ENCODE measurements around the gene MAD1L1.

Gene MAD1L1

DNA sequence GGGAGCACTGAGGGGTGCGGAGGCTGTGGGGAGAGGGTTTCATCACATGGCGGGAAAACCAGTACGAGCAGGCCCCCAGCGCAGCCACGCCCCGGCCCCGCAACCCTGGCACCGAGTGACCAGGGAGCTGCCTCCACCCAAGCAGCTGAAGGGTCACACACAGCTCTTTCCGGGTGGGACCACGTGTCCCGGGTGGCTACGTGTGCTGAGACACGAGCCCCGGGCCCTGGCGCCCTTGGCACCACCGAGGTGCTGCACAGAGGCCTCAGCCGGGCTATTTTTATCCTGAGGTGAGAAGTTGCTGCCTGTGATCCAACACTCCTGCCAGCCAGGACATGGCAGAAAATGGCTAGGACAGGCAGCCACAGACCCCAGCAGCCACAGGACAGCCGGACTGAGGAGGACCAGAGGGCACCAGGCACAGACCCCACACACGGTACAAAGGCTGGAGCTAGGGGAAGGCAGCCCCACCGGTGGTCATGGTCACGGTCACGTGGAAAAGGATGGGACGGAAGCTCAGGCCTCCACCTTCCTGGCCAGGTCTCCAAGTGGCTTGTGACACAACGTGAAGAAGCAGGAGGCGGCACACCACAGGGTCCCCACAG, 223.7 kb downstream of the MAD1L1 start:
- in situ Hi-C loops (cut with MboI; ENCODE audit: low sequenced_read_pairs) = no loop called here

GRCh38 chr7:2008101-2008935, 224.4 kb downstream of the MAD1L1 start:
- in situ Hi-C loops (cut with MboI; ENCODE audit: low sequenced_read_pairs) = no loop called here

GRCh38 chr7:2007551-2007950, 225.2 kb downstream of the MAD1L1 start:
- in situ Hi-C loops (cut with MboI; ENCODE audit: low sequenced_read_pairs) = no loop called here

- in situ Hi-C loops (cut with MboI; ENCODE audit: low sequenced_read_pairs) = no loop called here
Measured at GRCh38 chr7:2006921-2007381, 225.8 kb downstream of the MAD1L1 start.

DNA sequence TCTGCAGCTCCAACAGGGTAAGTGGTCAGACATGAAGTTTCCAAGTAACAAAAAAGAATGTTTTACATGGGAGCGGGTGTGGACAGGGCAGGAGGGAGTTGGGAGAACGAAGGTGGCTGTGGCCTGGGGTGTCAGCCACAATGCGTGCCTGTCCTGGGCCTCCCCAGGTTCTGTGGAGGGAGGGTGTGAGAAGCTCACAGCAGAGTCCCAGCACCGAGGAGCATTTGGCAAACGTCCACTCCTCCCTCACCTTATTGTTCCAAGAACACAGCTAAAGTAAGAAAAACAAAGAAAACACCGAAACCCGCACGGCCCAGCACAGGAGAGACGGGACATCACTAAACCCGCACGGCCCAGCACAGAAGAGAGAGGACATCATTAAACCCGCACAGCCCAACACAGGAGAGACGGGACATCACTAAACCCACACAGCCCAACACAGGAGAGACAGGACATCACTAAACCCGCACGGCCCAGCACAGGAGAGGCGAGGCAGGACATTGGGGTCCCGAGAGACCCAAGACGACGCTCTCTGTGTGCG, 226.4 kb downstream of the MAD1L1 start:
- in situ Hi-C loops (cut with MboI; ENCODE audit: low sequenced_read_pairs) = no loop called here

GRCh38 chr7:2005786-2006185, 227.0 kb downstream of the MAD1L1 start:
- in situ Hi-C loops (cut with MboI; ENCODE audit: low sequenced_read_pairs) = no loop called here

- in situ Hi-C loops (cut with MboI; ENCODE audit: low sequenced_read_pairs) = no loop called here
Measured at GRCh38 chr7:2004841-2005725, 227.7 kb downstream of the MAD1L1 start.

- in situ Hi-C loops (cut with MboI; ENCODE audit: low sequenced_read_pairs) = no loop called here
Measured at GRCh38 chr7:2003931-2004812, 228.6 kb downstream of the MAD1L1 start.

DNA sequence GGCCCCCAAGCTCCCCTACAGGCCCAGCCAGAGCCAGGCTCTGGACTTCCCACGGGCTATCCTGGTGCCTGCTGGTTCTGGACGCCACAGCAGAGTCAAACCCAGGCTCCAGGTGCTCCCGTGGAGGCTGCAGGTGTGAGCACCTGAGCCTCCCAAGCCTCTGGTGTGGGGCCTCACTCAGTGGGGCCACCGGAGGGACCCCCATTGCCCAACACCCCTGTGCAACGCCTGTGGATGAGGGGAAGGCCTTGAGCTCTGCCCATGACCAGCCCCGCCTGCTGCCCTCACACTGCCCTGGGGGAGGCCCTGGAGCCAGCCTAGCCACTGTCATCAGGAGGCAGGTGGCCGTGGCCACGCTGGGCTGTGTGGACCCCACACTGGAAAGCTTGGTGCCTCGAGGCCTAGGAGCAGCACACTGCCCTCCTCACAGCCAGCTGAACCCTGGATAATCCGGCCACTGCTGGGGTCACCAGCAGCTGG, 229.3 kb downstream of the MAD1L1 start:
- in situ Hi-C loops (cut with MboI; ENCODE audit: low sequenced_read_pairs) = no loop called here

- in situ Hi-C loops (cut with MboI; ENCODE audit: low sequenced_read_pairs) = no loop called here
Measured at GRCh38 chr7:2002561-2003450, 229.9 kb downstream of the MAD1L1 start.

DNA sequence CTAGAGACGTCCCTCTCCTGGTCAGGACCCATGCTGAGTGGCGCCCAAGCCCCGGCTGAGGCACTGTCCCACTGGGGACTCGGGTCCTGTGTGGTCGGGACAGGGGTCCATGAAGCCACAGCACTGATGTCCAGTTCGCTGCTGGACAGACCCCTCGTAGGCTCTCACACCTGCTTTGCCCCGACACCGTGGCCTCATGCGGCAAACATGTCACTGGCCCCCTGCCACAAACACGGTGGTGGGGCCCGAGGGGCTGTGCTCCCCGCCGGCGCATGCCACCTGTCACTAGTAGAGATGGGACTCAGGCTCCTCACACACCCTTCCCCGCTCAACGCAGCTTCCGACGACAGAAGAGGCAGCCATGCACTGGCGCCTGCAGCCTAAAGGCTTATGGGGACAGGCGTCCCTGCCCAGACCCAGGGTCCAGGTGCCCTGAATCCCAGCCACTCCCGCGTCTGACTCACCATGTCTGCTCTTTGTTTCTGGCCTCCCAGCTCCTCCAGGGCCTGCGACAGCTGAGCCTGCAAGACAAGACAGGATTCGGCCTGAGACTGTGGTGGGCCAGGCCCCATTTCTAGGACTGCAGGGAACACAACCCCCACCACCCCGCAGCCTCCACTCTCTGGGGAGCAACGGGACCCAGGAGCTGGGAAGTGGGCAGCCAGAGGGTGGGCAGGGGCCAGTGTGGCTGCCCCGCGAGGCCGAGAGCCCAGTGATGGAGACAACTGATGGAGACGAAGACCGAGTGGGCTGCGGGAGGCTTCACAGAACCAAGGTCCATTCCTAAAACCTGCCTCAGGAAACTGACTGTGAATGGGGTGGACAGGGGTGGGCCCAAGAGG, 230.9 kb downstream of the MAD1L1 start:
- in situ Hi-C loops (cut with MboI; ENCODE audit: low sequenced_read_pairs) = no loop called here

DNA sequence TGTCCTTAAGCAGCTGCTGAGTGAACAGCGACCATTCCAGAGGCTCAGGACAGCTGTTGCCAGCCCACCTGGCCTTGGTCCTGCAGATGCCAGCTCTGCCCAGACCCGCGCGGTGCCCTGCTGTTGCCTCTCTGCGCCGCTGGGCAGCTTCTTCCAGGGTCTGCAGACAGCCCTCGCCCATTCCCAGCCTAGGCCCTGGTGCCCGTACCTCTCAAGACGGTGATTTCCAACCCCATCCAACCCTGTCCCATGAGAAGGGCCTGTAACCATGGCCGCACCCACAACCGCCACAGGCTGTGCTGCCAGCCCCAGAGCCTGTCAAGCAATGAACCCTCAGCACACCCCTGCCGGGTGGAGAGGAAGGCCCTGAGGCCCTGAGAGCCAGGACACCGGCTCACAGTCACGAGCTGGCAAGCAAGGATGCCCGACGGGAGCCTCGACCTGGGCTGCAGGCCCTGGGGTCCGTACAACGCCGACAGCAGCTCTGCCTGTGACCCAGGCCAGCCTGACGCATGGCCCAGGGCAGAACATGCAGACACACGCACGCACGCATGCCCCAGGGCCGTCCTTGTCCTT, 231.9 kb downstream of the MAD1L1 start:
- in situ Hi-C loops (cut with MboI; ENCODE audit: low sequenced_read_pairs) = no loop called here

- in situ Hi-C loops (cut with MboI; ENCODE audit: low sequenced_read_pairs) = no loop called here
Measured at GRCh38 chr7:2000153-2000687, 232.5 kb downstream of the MAD1L1 start.

DNA sequence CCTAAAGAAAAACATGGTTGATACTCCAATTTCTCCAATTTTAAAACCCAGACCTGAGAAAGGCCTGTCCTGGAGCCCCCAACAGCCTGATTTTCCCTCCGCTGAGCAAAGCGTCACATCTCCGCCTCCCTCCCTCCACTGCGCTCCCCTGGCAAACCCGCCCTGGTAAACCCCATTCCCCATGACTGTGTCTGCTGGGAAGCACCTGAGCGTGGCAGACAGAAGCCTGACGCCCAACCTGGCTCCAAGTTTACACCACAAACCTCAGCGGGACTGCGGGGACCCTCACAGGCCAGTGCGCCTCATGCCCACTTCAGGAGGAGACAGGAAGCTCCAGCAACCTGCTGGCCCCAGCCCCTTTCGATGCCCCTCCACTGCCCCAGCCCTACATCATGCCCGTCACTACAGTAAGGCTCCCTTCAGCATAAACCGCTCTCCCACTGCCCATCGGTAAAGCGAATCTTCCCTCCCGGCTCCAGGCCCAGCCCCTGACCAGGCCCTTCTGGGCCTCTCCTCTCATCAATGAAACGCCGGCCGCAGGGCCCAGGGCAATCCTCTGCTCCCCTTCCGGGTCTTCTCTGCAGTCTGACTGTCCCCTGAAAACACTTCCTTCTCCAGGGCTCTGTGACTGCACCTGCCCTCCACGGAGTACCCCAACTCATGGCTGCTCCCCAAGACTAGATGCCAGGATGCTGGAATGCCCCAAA, 233.3 kb downstream of the MAD1L1 start:
- in situ Hi-C loops (cut with MboI; ENCODE audit: low sequenced_read_pairs) = no loop called here

GRCh38 chr7:1998146-1998545, 234.6 kb downstream of the MAD1L1 start:
- in situ Hi-C loops (cut with MboI; ENCODE audit: low sequenced_read_pairs) = no loop called here

- in situ Hi-C loops (cut with MboI; ENCODE audit: low sequenced_read_pairs) = no loop called here
Measured at GRCh38 chr7:1997537-1998076, 235.1 kb downstream of the MAD1L1 start.

DNA sequence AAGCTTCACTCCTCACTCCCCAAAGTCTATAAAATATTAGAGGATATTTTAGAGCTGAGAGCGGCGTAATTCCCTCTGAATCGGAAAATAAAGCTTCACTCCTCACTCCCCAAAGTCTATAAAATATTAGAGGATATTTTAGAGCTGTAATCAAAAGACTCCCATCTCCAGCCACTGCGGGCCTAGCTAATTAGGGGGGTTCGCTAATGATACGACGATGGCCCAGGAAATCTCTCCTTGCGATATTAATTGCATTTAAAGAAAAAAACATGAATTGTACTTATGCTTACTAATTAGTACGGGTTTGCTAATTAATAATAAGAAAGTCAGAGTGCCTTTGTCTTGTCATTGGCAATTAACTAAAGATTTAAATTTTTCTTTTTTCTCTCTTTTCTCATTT, 235.9 kb downstream of the MAD1L1 start:
- in situ Hi-C loops (cut with MboI; ENCODE audit: low sequenced_read_pairs) = no loop called here

Data from HL-60/S4 (cell line).